SK-N-DZ (cell line): ENCODE results near the gene SMURF1.

ENCODE experiments used
- DNase-seq: peaks from one replicate; pipeline ENCODE4 v3.0.0-alpha.2; 2015; ENCODE audit warnings: low spot score

Gene SMURF1

GRCh38 chr7:99005776-99006175 lies 138.1 kb downstream of the SMURF1 start:
- DNase-seq, result no peak

GRCh38 chr7:99004781-99005500 lies 139.0 kb downstream of the SMURF1 start:
- DNase-seq, result no peak

GRCh38 chr7:99004216-99004615 lies 139.7 kb downstream of the SMURF1 start:
- DNase-seq, result no peak

- DNase-seq, result no peak
These were observed 140.5 kb downstream of the SMURF1 start for GRCh38 chr7:99003419-99003818.

- no peak for DNase-seq
These were observed 141.1 kb downstream of the SMURF1 start for GRCh38 chr7:99002827-99003212.

GRCh38 chr7:99002148-99002826 lies 141.6 kb downstream of the SMURF1 start:
- DNase-seq, result no peak

GRCh38 chr7:99001482-99002147 lies 142.3 kb downstream of the SMURF1 start:
- DNase-seq, result no peak

GRCh38 chr7:99000904-99001465 lies 142.9 kb downstream of the SMURF1 start:
- no peak for DNase-seq

GRCh38 chr7:99000196-99000903 lies 143.6 kb downstream of the SMURF1 start:
- no peak for DNase-seq

- DNase-seq, result no peak
These were observed 144.8 kb downstream of the SMURF1 start for GRCh38 chr7:98998821-98999725.

GRCh38 chr7:98997846-98998245 lies 146.1 kb downstream of the SMURF1 start:
- no peak for DNase-seq

GRCh38 chr7:98996150-98996552 lies 147.8 kb downstream of the SMURF1 start:
- no peak for DNase-seq

GRCh38 chr7:98995523-98996149 lies 148.3 kb downstream of the SMURF1 start:
- DNase-seq, result no peak

- DNase-seq, result no peak
These were observed 148.8 kb downstream of the SMURF1 start for GRCh38 chr7:98995111-98995510.

- DNase-seq, result no peak
These were observed 149.6 kb downstream of the SMURF1 start for GRCh38 chr7:98994046-98994944.

GRCh38 chr7:98993024-98993897 lies 150.6 kb downstream of the SMURF1 start:
- DNase-seq, result no peak

- DNase-seq, result no peak
These were observed 151.8 kb downstream of the SMURF1 start for GRCh38 chr7:98992076-98992475.

GRCh38 chr7:98991141-98991540 lies 152.8 kb downstream of the SMURF1 start:
- no peak for DNase-seq
